HG02884 (cell line): ENCODE results near the gene LRRC26.

Source experiments
- ATAC-seq: cut with Tn5 transposase; IDR thresholded peaks from one replicate; pipeline ENCODE4 v1.9.1; 2021; ENCODE audit warnings: mild to moderate bottlenecking, moderate library complexity; ENCODE audit not compliant: unreplicated experiment

The LRRC26 gene

GRCh38 chr9:137168904-137169856 is 671 bp downstream of the LRRC26 start:
- no peak for ATAC-seq

GRCh38 chr9:137168573-137168903 is 1.3 kb downstream of the LRRC26 start:
- no peak for ATAC-seq

- no peak for ATAC-seq
These were observed 1.9 kb downstream of the LRRC26 start for GRCh38 chr9:137167747-137168572.

GRCh38 chr9:137167277-137167746 is 2.5 kb downstream of the LRRC26 start:
- ATAC-seq = no peak

- no peak for ATAC-seq
These were observed 3.2 kb downstream of the LRRC26 start for GRCh38 chr9:137166380-137167229.

GRCh38 chr9:137165250-137165836 is 4.5 kb downstream of the LRRC26 start:
- ATAC-seq = no peak

GRCh38 chr9:137164370-137165249 is 5.2 kb downstream of the LRRC26 start:
- no peak for ATAC-seq

GRCh38 chr9:137163805-137164204 is 6.0 kb downstream of the LRRC26 start:
- ATAC-seq = no peak

- no peak for ATAC-seq
These were observed 6.5 kb downstream of the LRRC26 start for GRCh38 chr9:137163365-137163715.

GRCh38 chr9:137162505-137163364 is 7.1 kb downstream of the LRRC26 start:
- no peak for ATAC-seq

- no peak for ATAC-seq
These were observed 8.0 kb downstream of the LRRC26 start for GRCh38 chr9:137161558-137162486.

- no peak for ATAC-seq
These were observed 8.9 kb downstream of the LRRC26 start for GRCh38 chr9:137160716-137161557.

GRCh38 chr9:137160054-137160425 is 9.8 kb downstream of the LRRC26 start:
- ATAC-seq = no peak

GRCh38 chr9:137159105-137160053 is 10.5 kb downstream of the LRRC26 start:
- no peak for ATAC-seq

- no peak for ATAC-seq
These were observed 11.2 kb downstream of the LRRC26 start for GRCh38 chr9:137158625-137159024.
